Measurements from ENCODE around the gene RPL36A. TPM values are rescaled to one million over a fixed set of nuclear protein-coding genes. Genes with fewer than 3 reads are reported as not detected.

Gene RPL36A
- total RNA-seq, 2 donors from 2014 or later: 316 to 385 TPM

GRCh38 chrX:101407167-101407747 is 16.4 kb downstream of the RPL36A start:
- Mint-ChIP-seq H3K27ac (peak overlapping the region; percentile 99), H3K36me3 (ENCODE audit: low read depth) (peaks cover 18% of the 10 kb centered on the region), H3K9me3 (peaks cover 38% of the 10 kb centered on the region), H3K4me1 (peaks cover 5% of the 10 kb centered on the region), H3K27me3 (ENCODE audit: insufficient read depth) (no peaks in the 10 kb centered on the region), H3K4me3 (peak overlapping the region; percentile 76)
- peak overlapping the region; percentile 60 for H3K27ac ChIP-seq (ENCODE audit: low read depth, low read length)
- no peaks in the 10 kb centered on the region for H3K4me1 ChIP-seq (ENCODE audit: control insufficient read depth, insufficient read depth, low read length)
- no peaks in the 10 kb centered on the region for H3K27me3 ChIP-seq (ENCODE audit: control insufficient read depth, insufficient read depth, low read length, poor library complexity, severe bottlenecking)
- 1% methylated on average over 14 of the region's 15 CpGs; no CpG with 5 or more reads in 1 of the 2 experiments for WGBS, 2 experiments (ENCODE audit: insufficient coverage in 1 of 2, insufficient read length in 1 of 2)
- H3K36me3 ChIP-seq (ENCODE audit: control insufficient read depth, insufficient read depth, low read length): peaks cover 21% of the 10 kb centered on the region
- peak overlapping the region; percentile 99 for H3K9ac ChIP-seq (ENCODE audit: extremely low read depth, low read length, poor library complexity, severe bottlenecking)
- no peaks in the 10 kb centered on the region for H3K9me3 ChIP-seq (ENCODE audit: control insufficient read depth, low read length)
- H3K4me3 ChIP-seq (ENCODE audit: low read length): peak overlapping the region; percentile 92
- peak; percentile 50 for DNase-seq
- TF ChIP-seq, protein P1, sequence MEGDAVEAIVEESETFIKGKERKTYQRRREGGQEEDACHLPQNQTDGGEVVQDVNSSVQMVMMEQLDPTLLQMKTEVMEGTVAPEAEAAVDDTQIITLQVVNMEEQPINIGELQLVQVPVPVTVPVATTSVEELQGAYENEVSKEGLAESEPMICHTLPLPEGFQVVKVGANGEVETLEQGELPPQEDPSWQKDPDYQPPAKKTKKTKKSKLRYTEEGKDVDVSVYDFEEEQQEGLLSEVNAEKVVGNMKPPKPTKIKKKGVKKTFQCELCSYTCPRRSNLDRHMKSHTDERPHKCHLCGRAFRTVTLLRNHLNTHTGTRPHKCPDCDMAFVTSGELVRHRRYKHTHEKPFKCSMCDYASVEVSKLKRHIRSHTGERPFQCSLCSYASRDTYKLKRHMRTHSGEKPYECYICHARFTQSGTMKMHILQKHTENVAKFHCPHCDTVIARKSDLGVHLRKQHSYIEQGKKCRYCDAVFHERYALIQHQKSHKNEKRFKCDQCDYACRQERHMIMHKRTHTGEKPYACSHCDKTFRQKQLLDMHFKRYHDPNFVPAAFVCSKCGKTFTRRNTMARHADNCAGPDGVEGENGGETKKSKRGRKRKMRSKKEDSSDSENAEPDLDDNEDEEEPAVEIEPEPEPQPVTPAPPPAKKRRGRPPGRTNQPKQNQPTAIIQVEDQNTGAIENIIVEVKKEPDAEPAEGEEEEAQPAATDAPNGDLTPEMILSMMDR (conservative IDR thresholded peaks at IDR 0.05): no peak

- Histone ChIP-seq H3K9me3 (ENCODE audit: control insufficient read depth, low read length) (no peaks in the 10 kb centered on the region), H3K4me1 (ENCODE audit: control insufficient read depth, insufficient read depth, low read length) (no peaks in the 10 kb centered on the region), H3K4me3 (ENCODE audit: low read length) (peak within 1 kb of the TSS; percentile 92), H3K27me3 (ENCODE audit: control insufficient read depth, insufficient read depth, low read length, poor library complexity, severe bottlenecking) (no peaks in the 10 kb centered on the region), H3K36me3 (ENCODE audit: control insufficient read depth, insufficient read depth, low read length) (peaks cover 21% of the 10 kb centered on the region), H3K27ac (ENCODE audit: low read depth, low read length) (peak within 1 kb of the TSS; percentile 95), H3K9ac (ENCODE audit: extremely low read depth, low read length, poor library complexity, severe bottlenecking) (peak within 1 kb of the TSS; percentile 99)
- peak within 1 kb of the TSS; percentile 76 for H3K4me3 Mint-ChIP-seq
- peak; percentile 94 for DNase-seq
- WGBS, 2 experiments (ENCODE audit: insufficient coverage in 1 of 2, insufficient read length in 1 of 2): 0% methylated on average over 8 to 34 of the region's 47 CpGs
- peak within 1 kb of the TSS; percentile 99 for H3K27ac Mint-ChIP-seq
- peaks cover 5% of the 10 kb centered on the region for H3K4me1 Mint-ChIP-seq
- peaks cover 21% of the 10 kb centered on the region for H3K36me3 Mint-ChIP-seq (ENCODE audit: low read depth)
- H3K9me3 Mint-ChIP-seq: peaks cover 39% of the 10 kb centered on the region
- TF ChIP-seq, protein P1 (conservative IDR thresholded peaks at IDR 0.05): no peak
- H3K27me3 Mint-ChIP-seq (ENCODE audit: insufficient read depth): no peaks in the 10 kb centered on the region
Measured at GRCh38 chrX:101407748-101408531, 17.1 kb downstream of the RPL36A start, which contains the start of the genes GLA and HNRNPH2. Gene GLA, minus strand, starts transcription at chrX:101407925. Its CDS starts 22 bp downstream, at chrX:101407903. Gene HNRNPH2, plus strand, starts transcription at chrX:101408222. Its CDS starts 3,767 bp downstream, at chrX:101411989.

GRCh38 chrX:101408532-101408841 is 17.7 kb downstream of the RPL36A start:
- H3K4me3 ChIP-seq (ENCODE audit: low read length): peak overlapping the region; percentile 92
- H3K27me3 ChIP-seq (ENCODE audit: control insufficient read depth, insufficient read depth, low read length, poor library complexity, severe bottlenecking): no peaks in the 10 kb centered on the region
- peak overlapping the region; percentile 76 for H3K4me3 Mint-ChIP-seq
- H3K9ac ChIP-seq (ENCODE audit: extremely low read depth, low read length, poor library complexity, severe bottlenecking): peak overlapping the region; percentile 99
- H3K4me1 Mint-ChIP-seq: peaks cover 5% of the 10 kb centered on the region
- no peaks in the 10 kb centered on the region for H3K4me1 ChIP-seq (ENCODE audit: control insufficient read depth, insufficient read depth, low read length)
- peaks cover 26% of the 10 kb centered on the region for H3K36me3 Mint-ChIP-seq (ENCODE audit: low read depth)
- H3K27me3 Mint-ChIP-seq (ENCODE audit: insufficient read depth): no peaks in the 10 kb centered on the region
- H3K36me3 ChIP-seq (ENCODE audit: control insufficient read depth, insufficient read depth, low read length): peaks cover 21% of the 10 kb centered on the region
- WGBS, 2 experiments (ENCODE audit: insufficient coverage in 1 of 2, insufficient read length in 1 of 2): 0% methylated on average over 6 of the region's 8 CpGs; no CpG with 5 or more reads in 1 of the 2 experiments
- no peaks in the 10 kb centered on the region for H3K9me3 ChIP-seq (ENCODE audit: control insufficient read depth, low read length)
- no peak for DNase-seq
- TF ChIP-seq, protein P1 (conservative IDR thresholded peaks at IDR 0.05): no peak
- H3K9me3 Mint-ChIP-seq: peaks cover 41% of the 10 kb centered on the region
- peak overlapping the region; percentile 99 for H3K27ac Mint-ChIP-seq
- peak overlapping the region; percentile 95 for H3K27ac ChIP-seq (ENCODE audit: low read depth, low read length)
